H1 (cell line): ENCODE data around the gene PACRGL. TPM values are rescaled to one million over a fixed set of nuclear protein-coding genes. Genes with fewer than 3 reads are reported as not detected.

Experiments
- CTCF ChIA-PET: fragments of 300-600 bp; sonication (Branson Sonifier 250); formaldehyde crosslinking; loops from one replicate; lab custom pipeline; 2021; ENCODE audit not compliant: partially characterized antibody; lab: Charles Lee
- POLR2A ChIA-PET: fragments of 300-600 bp; sonication (Branson Sonifier 250); formaldehyde crosslinking; loops from one replicate; lab custom pipeline; 2021; ENCODE audit warnings: inconsistent platforms; ENCODE audit not compliant: partially characterized antibody; lab: Charles Lee
- DNase-seq, 2 experiments: peaks; one replicate each; pipeline versions ENCODE4 v3.0.0 to v3.0.0-alpha.2; 2010 to 2022; ENCODE audit warnings: low spot score in 2 of 2, low read depth in 1 of 2, mixed read lengths in 1 of 2
- FAIRE-seq: peaks from 2 replicates; lab custom pipeline; 2011; peaks lifted over from hg19 to GRCh38; lab: Jason Lieb, UNC
- H2AFZ ChIP-seq: 2 replicates; pipeline ENCODE4 v1.8.1; 2012; ENCODE audit warnings: low read length, inconsistent platforms
- H2AK5ac ChIP-seq: 2 replicates; pipeline ENCODE4 v1.6.1; 2013; ENCODE audit warnings: low read depth, low read length
- H2BK120ac ChIP-seq: replicated peaks from 2 replicates; pipeline ENCODE3; 2013; ENCODE audit warnings: low read depth, low read length, inconsistent platforms
- H2BK12ac ChIP-seq: 2 replicates; pipeline ENCODE4 v1.6.1; 2013; ENCODE audit warnings: low read depth, low read length
- H2BK15ac ChIP-seq: 2 replicates; pipeline ENCODE4 v1.6.1; 2013; ENCODE audit warnings: low read length
- H2BK20ac ChIP-seq: 2 replicates; pipeline ENCODE4 v1.6.1; 2013; ENCODE audit warnings: low read length
- H2BK5ac ChIP-seq: 2 replicates; pipeline ENCODE4 v1.6.1; 2013; ENCODE audit warnings: low read depth, low read length
- H3K14ac ChIP-seq: 2 replicates; pipeline ENCODE4 v1.6.1; 2013; ENCODE audit warnings: inconsistent platforms; ENCODE audit not compliant: insufficient read length
- H3K18ac ChIP-seq: 2 replicates; pipeline ENCODE4 v1.6.1; 2013; ENCODE audit warnings: low read length; ENCODE audit errors: extremely low read depth
- H3K23ac ChIP-seq: 2 replicates; pipeline ENCODE4 v1.6.1; 2013; ENCODE audit warnings: inconsistent platforms; ENCODE audit not compliant: insufficient read length
- H3K23me2 ChIP-seq: 2 replicates; pipeline ENCODE4 v1.6.1; 2013; ENCODE audit warnings: low read depth, low read length
- H3K27ac ChIP-seq: 2 replicates; pipeline ENCODE4 v1.6.1; 2011; ENCODE audit warnings: low read depth, low read length, inconsistent platforms
- H3K27me3 ChIP-seq, 4 experiments: replicated peaks in 1 of 4; 1 replicate in 1 of 4; 2 replicates in 3 of 4; pipeline versions ENCODE4 v1.6.1 to v1.8.1; 2011 to 2013; ENCODE audit warnings: low read length in 3 of 4, mild to moderate bottlenecking in 3 of 4, inconsistent platforms in 2 of 4, mixed read lengths in 2 of 4, moderate library complexity in 1 of 4; ENCODE audit not compliant: control insufficient read depth in 3 of 4, insufficient read depth in 3 of 4; ENCODE audit errors: extremely low read depth in 1 of 4
- H3K36me3 ChIP-seq, 4 experiments: 2 replicates each; pipeline versions ENCODE4 v1.6.1 to v1.8.1; 2011 to 2013; ENCODE audit warnings: mild to moderate bottlenecking in 4 of 4, low read length in 3 of 4, moderate library complexity in 2 of 4, control low read depth in 1 of 4, inconsistent platforms in 1 of 4; ENCODE audit not compliant: insufficient read depth in 4 of 4, control insufficient read depth in 2 of 4
- H3K4ac ChIP-seq: replicated peaks from 2 replicates; pipeline ENCODE3; 2013; ENCODE audit warnings: low read length, low read depth, mixed read lengths, inconsistent platforms; ENCODE audit not compliant: insufficient read length
- H3K4me1 ChIP-seq, 4 experiments: replicated peaks in 1 of 4; 1 replicate in 1 of 4; 2 replicates in 3 of 4; pipeline versions ENCODE4 v1.6.1 to v1.8.1; 2011 to 2013; ENCODE audit warnings: low read length in 3 of 4, inconsistent platforms in 2 of 4, mixed read lengths in 1 of 4; ENCODE audit not compliant: insufficient read depth in 4 of 4, control insufficient read depth in 3 of 4
- H3K4me2 ChIP-seq, 2 experiments: 2 replicates each; pipeline versions ENCODE4 v1.6.1 to v1.8.1; 2011 to 2013; ENCODE audit warnings: low read depth in 2 of 2, low read length in 2 of 2, control low read depth in 1 of 2, inconsistent platforms in 1 of 2, mild to moderate bottlenecking in 1 of 2; ENCODE audit not compliant: insufficient read depth in 1 of 2
- H3K4me3 ChIP-seq, 4 experiments: fragments of 200-600, 300-600 bp in 1 of 4; sonication (generic), shearing (Covaris generic), sonication (Bioruptor Twin) in 1 of 4; 2 replicates each; pipeline versions ENCODE4 v1.5.1 to v1.8.1; 2011 to 2016; ENCODE audit warnings: low read length in 4 of 4, low read depth in 3 of 4, control low read depth in 2 of 4, inconsistent platforms in 2 of 4, mild to moderate bottlenecking in 2 of 4, mixed read lengths in 1 of 4, moderate library complexity in 1 of 4; ENCODE audit not compliant: insufficient read depth in 2 of 4; ENCODE audit errors: extremely low read depth in 1 of 4
- H3K56ac ChIP-seq: replicated peaks from 2 replicates; pipeline ENCODE3; 2013; ENCODE audit warnings: low read depth, mild to moderate bottlenecking, mixed read lengths, low read length, inconsistent platforms; ENCODE audit not compliant: insufficient read length
- H3K79me1 ChIP-seq: 2 replicates; pipeline ENCODE4 v1.6.1; 2013; ENCODE audit warnings: low read depth, low read length, control low read depth
- H3K79me2 ChIP-seq, 2 experiments: 2 replicates each; pipeline versions ENCODE4 v1.6.1 to v1.8.1; 2012 to 2013; ENCODE audit warnings: low read length in 2 of 2, mild to moderate bottlenecking in 2 of 2, inconsistent platforms in 1 of 2; ENCODE audit not compliant: insufficient read depth in 2 of 2, control insufficient read depth in 1 of 2
- H3K9ac ChIP-seq, 4 experiments: replicated peaks in 1 of 4; 1 replicate in 1 of 4; 2 replicates in 3 of 4; pipeline versions ENCODE4 v1.6.1 to v1.8.1; 2011 to 2013; ENCODE audit warnings: low read depth in 3 of 4, low read length in 3 of 4, control low read depth in 2 of 4, mild to moderate bottlenecking in 2 of 4, moderate library complexity in 2 of 4, inconsistent platforms in 1 of 4; ENCODE audit errors: extremely low read depth in 1 of 4
- H3K9me3 ChIP-seq, 2 experiments: 2 replicates each; pipeline versions ENCODE4 v1.6.1 to v1.8.1; 2012 to 2013; ENCODE audit warnings: mild to moderate bottlenecking in 2 of 2, moderate library complexity in 2 of 2, control low read depth in 1 of 2, inconsistent platforms in 1 of 2, low read depth in 1 of 2, low read length in 1 of 2, mixed read lengths in 1 of 2; ENCODE audit not compliant: insufficient read depth in 2 of 2
- H4K20me1 ChIP-seq, 2 experiments: replicated peaks in 1 of 2; 2 replicates each; pipeline versions ENCODE3 to v1.8.1; 2011 to 2013; ENCODE audit warnings: inconsistent platforms in 2 of 2, low read length in 2 of 2, mild to moderate bottlenecking in 1 of 2; ENCODE audit not compliant: insufficient read depth in 2 of 2, control insufficient read depth in 1 of 2
- H4K5ac ChIP-seq: 2 replicates; pipeline ENCODE4 v1.6.1; 2013; ENCODE audit warnings: low read length, low read depth, mixed read lengths, inconsistent platforms; ENCODE audit not compliant: insufficient read length
- H4K8ac ChIP-seq: 2 replicates; pipeline ENCODE4 v1.8.0; 2013; ENCODE audit warnings: mild to moderate bottlenecking, moderate library complexity, low read length, inconsistent platforms; ENCODE audit not compliant: insufficient read depth; ENCODE audit errors: extremely low read depth
- H4K91ac ChIP-seq: replicated peaks from 2 replicates; pipeline ENCODE3; 2013; ENCODE audit warnings: low read length, mixed read lengths, inconsistent platforms; ENCODE audit not compliant: insufficient read length
- BACH1 ChIP-seq: IDR thresholded peaks from 2 replicates; pipeline ENCODE4 v1.6.1; 2012; ENCODE audit warnings: low read length, improper control_type of control experiment
- CEBPB ChIP-seq: IDR thresholded peaks from 2 replicates; pipeline ENCODE4 v1.6.1; 2012; ENCODE audit warnings: low read depth, low read length
- CTBP2 ChIP-seq: IDR thresholded peaks from 2 replicates; pipeline ENCODE4 v1.7.0; 2011; ENCODE audit warnings: borderline replicate concordance, mild to moderate bottlenecking, moderate library complexity, mixed read lengths, low read length; ENCODE audit not compliant: insufficient read depth, insufficient read length
- EZH2 ChIP-seq: fragments of 200-600 bp; sonication (generic); IDR thresholded peaks from 2 replicates; pipeline ENCODE4 v1.7.1; 2012; ENCODE audit warnings: low read depth, mild to moderate bottlenecking, moderate library complexity, low read length, inconsistent platforms; ENCODE audit not compliant: severe bottlenecking
- NRF1 ChIP-seq: IDR thresholded peaks from 2 replicates; pipeline ENCODE4 v1.6.1; 2011; ENCODE audit warnings: mild to moderate bottlenecking, low read depth, low read length, improper control_type of control experiment
- RBBP5 ChIP-seq: IDR thresholded peaks from 2 replicates; pipeline ENCODE4 v1.7.1; 2012; ENCODE audit warnings: low read depth, mild to moderate bottlenecking, inconsistent platforms, low read length, moderate library complexity, borderline replicate concordance
- RXRA ChIP-seq: IDR thresholded peaks from 2 replicates; pipeline ENCODE4 v1.6.1; 2011; ENCODE audit warnings: low read depth, mild to moderate bottlenecking, low read length, moderate library complexity; ENCODE audit not compliant: insufficient read depth
- SAP30 ChIP-seq: fragments of 300-600 bp; sonication (generic); IDR thresholded peaks from 2 replicates; pipeline ENCODE4 v1.7.1; 2012; ENCODE audit warnings: low read length, moderate library complexity, mild to moderate bottlenecking, inconsistent platforms; ENCODE audit not compliant: insufficient read depth, insufficient replicate concordance
- SP1 ChIP-seq: IDR thresholded peaks from 2 replicates; pipeline ENCODE4 v1.6.1; 2011; ENCODE audit warnings: low read depth, low read length
- SUZ12 ChIP-seq: fragments of 200-600 bp; sonication (generic); IDR thresholded peaks from 2 replicates; pipeline ENCODE4 v1.6.1; 2012; ENCODE audit warnings: mild to moderate bottlenecking, inconsistent platforms, low read length, moderate library complexity, mixed read lengths
- WGBS, 2 experiments: shearing (Covaris generic) in 1 of 2; methylation state at CpG; one replicate each; pipeline versions ENCODE4 v1.1.6 to v1.1.7; 2013 to 2015; ENCODE audit warnings: low lambda C conversion rate in 2 of 2, mixed read lengths in 2 of 2, inconsistent platforms in 1 of 2, low coverage in 1 of 2, missing lambda C conversion rate in 1 of 2; ENCODE audit not compliant: insufficient replicate concordance in 2 of 2, insufficient coverage in 1 of 2, insufficient read length in 1 of 2; ENCODE audit errors: extremely low coverage in 1 of 2, missing lambda C conversion rate in 1 of 2; 5-methylcytosine and 5-hydroxymethylcytosine counted together
- polyA plus RNA-seq, 7 experiments: library from polyadenylated mRNA; depleted of rRNA in 3 of 7; stranded (reverse) in 5 of 7; unstranded in 2 of 7; fragments of >200 nt in 5 of 7; fragments of 200-250 nt in 2 of 7; gene quantifications; 1 replicate in 5 of 7; 2 replicates in 1 of 7; 4 replicates in 1 of 7; pipeline versions ENCODE4 v1.2.1 to v1.2.3, GENCODE V29; 2011 to 2013; ENCODE audit warnings: missing spikeins in 2 of 7, mixed read lengths in 2 of 7
- total RNA-seq: library from RNA; stranded (reverse); fragmentation: NEBNext Ultra II Directional; extraction: Animal tissue kit (Norgen Biotek cat#: 25700); gene quantifications from 2 replicates; pipeline ENCODE4 v1.2.1, GENCODE V29; 2021
- TF ChIP-seq, protein P1 (sequence below): IDR thresholded peaks from 2 replicates; pipeline ENCODE4 v1.6.1; 2011; ENCODE audit warnings: low read length, improper control_type of control experiment

The PACRGL gene
- total and polyA plus RNA-seq, 2 of the 8 experiments (the other 6 are each of a cell fraction or from before 2014, with no cell fraction given), result 7.0 to 13.7 TPM

DNA sequence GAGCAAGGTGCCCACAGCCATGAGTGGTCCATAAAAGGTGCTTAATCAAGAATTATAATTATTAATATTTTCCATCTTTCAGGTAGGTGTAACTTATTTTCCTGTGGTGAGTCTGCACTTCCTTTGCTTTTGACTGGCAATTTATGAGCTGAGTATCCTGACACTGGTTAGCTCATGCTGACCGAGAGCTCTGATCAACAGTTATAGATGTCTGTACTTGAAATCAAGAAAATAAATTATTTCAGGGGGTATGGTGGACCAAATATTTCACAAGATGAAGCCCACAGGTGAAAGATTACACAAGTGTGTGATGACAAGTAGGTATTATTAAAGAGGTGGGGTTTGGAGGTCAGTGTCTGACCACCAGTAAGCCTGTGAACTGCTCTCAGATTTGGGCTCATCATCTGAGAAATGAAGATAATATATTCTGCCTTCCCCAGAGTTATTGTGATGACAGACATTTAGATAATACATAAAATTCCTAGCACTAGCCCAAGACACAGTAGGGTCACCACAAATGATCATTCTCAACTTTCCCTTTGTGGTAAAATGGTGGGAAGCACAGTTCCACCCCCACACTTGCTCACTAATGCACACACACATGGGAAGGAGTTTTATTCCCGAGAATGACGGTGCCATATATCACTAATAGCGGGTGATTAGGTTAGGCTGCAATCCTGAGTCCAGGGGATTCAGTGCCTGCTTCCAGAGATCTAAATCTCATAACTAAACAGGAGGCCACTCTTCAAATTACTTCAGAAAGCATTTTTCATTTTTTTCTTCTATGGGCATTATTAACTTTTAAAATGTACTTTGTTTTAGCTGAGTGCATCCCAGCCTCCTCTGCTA, 34.0 kb upstream of the PACRGL start:
- Histone ChIP-seq H4K8ac (no peak overlapping the region), H2AK5ac (no peak overlapping the region), H4K91ac (no peak overlapping the region), H3K14ac (no peak overlapping the region), H2BK15ac (no peak overlapping the region), H3K27me3 (no peaks in the 10 kb centered on the region), H3K4ac (no peak overlapping the region), H3K9me3 (no peaks in the 10 kb centered on the region), H3K4me2 (no peak overlapping the region), H3K79me1 (no peaks in the 10 kb centered on the region), H3K36me3 (no peaks in the 10 kb centered on the region; a peak in 1 of 8 replicates), H2AFZ (no peak overlapping the region), H3K27ac (no peak overlapping the region), H3K56ac (no peak overlapping the region), H3K4me1 (no peaks in the 10 kb centered on the region), H2BK5ac (no peak overlapping the region), H2BK20ac (no peak overlapping the region), H3K23ac (no peak overlapping the region), H3K4me3 (no peak overlapping the region), H3K9ac (no peak overlapping the region), H4K5ac (no peak overlapping the region), H2BK12ac (no peak overlapping the region), H3K18ac (no peak overlapping the region), H2BK120ac (no peak overlapping the region), H3K23me2 (no peaks in the 10 kb centered on the region), H3K79me2 (no peaks in the 10 kb centered on the region), H4K20me1 (no peaks in the 10 kb centered on the region)
- no peak for FAIRE-seq
- 91% methylated on average over 4 of the region's 4 CpGs; no CpG with 5 or more reads in 1 of the 2 experiments for WGBS, 2 experiments
- ChIA-PET CTCF (interaction anchor here (1.3 kb wide), 1 partner anchor 240 kb away, joined by 5 read pairs; no protein-coding TSS in a partner anchor), POLR2A (no interaction called here)
- DNase-seq, result no peak
- TF ChIP-seq SUZ12 (no peak), RBBP5 (no peak), SP1 (no peak), CTBP2 (no peak), SAP30 (no peak), CEBPB (no peak), BACH1 (no peak), RXRA (no peak), EZH2 (no peak), NRF1 (no peak)
- TF ChIP-seq, protein P1, sequence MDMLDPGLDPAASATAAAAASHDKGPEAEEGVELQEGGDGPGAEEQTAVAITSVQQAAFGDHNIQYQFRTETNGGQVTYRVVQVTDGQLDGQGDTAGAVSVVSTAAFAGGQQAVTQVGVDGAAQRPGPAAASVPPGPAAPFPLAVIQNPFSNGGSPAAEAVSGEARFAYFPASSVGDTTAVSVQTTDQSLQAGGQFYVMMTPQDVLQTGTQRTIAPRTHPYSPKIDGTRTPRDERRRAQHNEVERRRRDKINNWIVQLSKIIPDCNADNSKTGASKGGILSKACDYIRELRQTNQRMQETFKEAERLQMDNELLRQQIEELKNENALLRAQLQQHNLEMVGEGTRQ, result no peak
